Effector memory CD4-positive, alpha-beta T cell (primary cell): ENCODE data around the gene LLGL1.

ENCODE experiments used
- DNase-seq, 3 donors: peaks; one replicate each; pipeline ENCODE4 v3.0.0-alpha.2; 2020
- H3K27ac ChIP-seq: 2 replicates; pipeline ENCODE4 v1.7.0; 2013; ENCODE audit warnings: mild to moderate bottlenecking, low read length, moderate library complexity; ENCODE audit not compliant: insufficient read depth, poor library complexity, severe bottlenecking
- H3K27me3 ChIP-seq: replicated peaks from 2 replicates; pipeline ENCODE4 v1.7.0; 2013; ENCODE audit warnings: mild to moderate bottlenecking, low read length; ENCODE audit not compliant: insufficient read depth, control insufficient read depth, poor library complexity, severe bottlenecking
- H3K36me3 ChIP-seq: 2 replicates; pipeline ENCODE4 v1.7.0; 2013; ENCODE audit warnings: mild to moderate bottlenecking, low read length, moderate library complexity; ENCODE audit not compliant: control insufficient read depth, insufficient read depth
- H3K4me1 ChIP-seq: 2 replicates; pipeline ENCODE4 v1.7.0; 2013; ENCODE audit warnings: low read length, mild to moderate bottlenecking; ENCODE audit not compliant: control insufficient read depth, insufficient read depth, poor library complexity, severe bottlenecking
- H3K4me3 ChIP-seq: 2 replicates; pipeline ENCODE4 v1.7.0; 2013; ENCODE audit warnings: low read length, low read depth, mild to moderate bottlenecking; ENCODE audit not compliant: insufficient read depth, poor library complexity, severe bottlenecking
- H3K9me3 ChIP-seq: 2 replicates; pipeline ENCODE4 v1.7.0; 2013; ENCODE audit warnings: mild to moderate bottlenecking, low read length, moderate library complexity; ENCODE audit not compliant: control insufficient read depth
- total RNA-seq, 3 donors: gene quantifications; one replicate each; lab custom pipeline; 2026; lab: John Stamatoyannopoulos, UW

The LLGL1 gene
- total RNA-seq, result 40.5 to 45.5 (median 43.6) reads per million in 3 donors

DNA sequence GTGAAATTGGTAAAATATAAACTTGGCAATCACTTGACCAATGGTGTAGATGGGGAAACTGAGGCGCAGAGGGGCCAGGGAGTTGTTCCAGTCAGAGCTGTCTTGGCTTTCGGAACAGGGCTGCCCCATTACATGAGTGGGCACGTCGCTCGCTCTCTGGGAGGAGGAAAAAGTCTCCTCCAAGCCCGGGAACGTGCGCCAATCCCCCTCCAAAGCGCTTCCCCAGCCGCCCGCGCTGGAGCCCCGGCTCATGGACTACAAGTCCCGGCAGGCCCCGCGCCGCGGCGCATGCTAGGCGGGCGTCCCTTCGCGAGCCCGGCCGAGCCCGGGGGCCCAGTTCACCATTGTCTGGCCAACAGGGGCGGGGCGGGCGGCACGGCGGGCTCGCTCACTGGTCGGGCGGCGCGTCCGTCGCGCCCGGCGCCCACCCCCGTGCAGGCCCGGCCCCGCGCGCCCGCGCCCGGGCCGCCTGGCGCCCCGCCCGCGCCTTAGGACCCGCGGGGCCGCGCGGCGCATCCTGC is at the start of gene LLGL1:
Gene LLGL1, plus strand, starts transcription at position 515 of the 521 bp plus-strand sequence. CDS start 48 bp downstream, outside the sequence.
- Histone ChIP-seq H3K9me3 (no peaks in the 10 kb centered on the region), H3K27ac (peak within 1 kb of the TSS; percentile 50), H3K36me3 (no peaks in the 10 kb centered on the region), H3K4me1 (peaks cover 18% of the 10 kb centered on the region), H3K4me3 (peak within 1 kb of the TSS; percentile 66), H3K27me3 (no peaks in the 10 kb centered on the region)
- DNase-seq, result peak; percentile 89 to 94 (median 89)

DNA sequence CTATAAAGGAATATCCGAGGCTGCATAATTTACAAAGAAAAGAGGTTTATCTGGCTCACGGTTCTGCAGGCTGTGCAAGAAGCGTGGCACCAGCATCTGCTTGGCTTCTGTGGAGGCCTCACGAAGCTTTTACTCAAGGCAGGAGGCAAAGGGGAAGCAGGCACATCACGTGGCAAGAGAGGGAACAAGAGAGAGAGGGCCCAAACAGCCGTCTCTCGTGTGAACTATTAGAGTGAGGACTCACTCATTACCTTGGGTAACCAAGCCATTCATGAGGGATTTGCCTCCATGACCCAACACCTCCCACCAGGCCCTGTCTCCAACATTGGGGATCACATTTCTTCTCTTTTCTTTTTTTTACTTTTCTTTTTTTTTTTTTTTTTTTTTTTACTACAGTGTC is 49.3 kb upstream of the LLGL1 start:
- Histone ChIP-seq H3K9me3 (no peaks in the 10 kb centered on the region), H3K4me1 (no peaks in the 10 kb centered on the region), H3K27me3 (no peaks in the 10 kb centered on the region), H3K36me3 (no peaks in the 10 kb centered on the region), H3K27ac (no peak overlapping the region), H3K4me3 (no peak overlapping the region)
- DNase-seq, result no peak

DNA sequence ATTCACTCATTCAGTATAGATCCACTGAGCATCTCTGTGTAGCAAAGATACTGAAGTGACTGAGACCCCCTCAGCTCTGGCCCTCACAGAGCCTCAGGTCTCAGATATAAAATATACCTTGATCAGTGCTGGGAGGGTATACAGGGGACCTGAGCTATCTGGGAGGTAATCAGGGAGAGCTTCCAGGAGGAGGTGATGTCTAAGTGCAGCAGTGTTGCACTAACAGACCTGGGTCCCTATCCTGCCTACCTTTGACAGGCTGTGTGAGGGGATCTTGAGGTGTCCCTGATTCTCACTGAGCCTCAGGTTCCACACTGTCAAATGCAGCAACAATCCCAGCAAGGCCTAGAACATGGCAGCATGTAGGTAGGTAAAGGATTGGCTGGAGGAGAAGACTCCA is 48.3 kb upstream of the LLGL1 start:
- Histone ChIP-seq H3K27me3 (no peaks in the 10 kb centered on the region), H3K36me3 (no peaks in the 10 kb centered on the region), H3K27ac (no peak overlapping the region), H3K9me3 (no peaks in the 10 kb centered on the region), H3K4me1 (peaks cover 2% of the 10 kb centered on the region), H3K4me3 (no peak overlapping the region)
- DNase-seq, result no peak

DNA sequence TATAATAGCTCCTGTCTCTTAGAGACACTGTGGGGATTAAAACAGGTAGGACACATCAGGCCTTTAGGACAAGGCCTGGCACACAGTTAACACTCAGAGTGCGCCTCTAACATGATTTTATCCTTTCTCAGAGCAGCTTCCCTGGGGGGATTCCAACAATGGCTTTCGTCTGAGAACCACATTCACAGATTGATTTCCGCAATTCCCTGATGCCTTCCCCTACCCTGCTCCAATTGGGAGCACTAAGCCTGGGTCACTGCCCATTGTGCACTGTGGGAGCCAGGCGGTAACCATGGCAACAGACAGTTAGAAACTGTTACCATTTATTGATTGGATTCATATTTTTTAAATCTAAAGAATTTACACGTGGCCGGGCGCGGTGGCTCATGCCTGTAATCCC is 47.7 kb upstream of the LLGL1 start:
- H3K4me1 ChIP-seq, result peaks cover 7% of the 10 kb centered on the region
- H3K27ac ChIP-seq, result no peak overlapping the region
- no peak for DNase-seq

DNA sequence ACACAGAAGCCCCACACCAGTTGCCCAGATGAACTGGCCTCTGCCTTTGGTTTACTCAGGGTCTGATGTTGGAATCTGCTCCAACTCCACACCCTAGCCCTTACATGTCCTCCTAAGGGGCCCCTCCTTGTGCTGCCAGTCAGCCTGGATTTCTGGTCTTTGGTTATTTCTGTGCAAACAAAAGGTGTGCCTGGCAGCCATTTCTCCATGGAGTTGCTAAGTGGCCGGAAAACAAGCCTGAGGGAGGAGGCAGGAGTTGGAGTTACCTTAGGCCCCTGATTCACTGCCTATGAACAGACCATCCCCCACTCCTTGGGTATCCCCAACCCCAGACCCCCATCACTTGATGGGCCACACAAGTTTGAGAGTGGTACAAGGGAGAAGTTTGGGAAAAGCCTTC is 46.2 kb upstream of the LLGL1 start:
- DNase-seq, result no peak
- H3K4me3 ChIP-seq, result no peak overlapping the region
- H3K27me3 ChIP-seq, result no peaks in the 10 kb centered on the region
- no peaks in the 10 kb centered on the region for H3K36me3 ChIP-seq
- no peaks in the 10 kb centered on the region for H3K9me3 ChIP-seq
- peaks cover 7% of the 10 kb centered on the region for H3K4me1 ChIP-seq
- no peak overlapping the region for H3K27ac ChIP-seq

More for the DNA sequence above, 47.7 kb upstream of the LLGL1 start:
- Histone ChIP-seq H3K4me3 (no peak overlapping the region), H3K27me3 (no peaks in the 10 kb centered on the region), H3K36me3 (no peaks in the 10 kb centered on the region), H3K9me3 (no peaks in the 10 kb centered on the region)

DNA sequence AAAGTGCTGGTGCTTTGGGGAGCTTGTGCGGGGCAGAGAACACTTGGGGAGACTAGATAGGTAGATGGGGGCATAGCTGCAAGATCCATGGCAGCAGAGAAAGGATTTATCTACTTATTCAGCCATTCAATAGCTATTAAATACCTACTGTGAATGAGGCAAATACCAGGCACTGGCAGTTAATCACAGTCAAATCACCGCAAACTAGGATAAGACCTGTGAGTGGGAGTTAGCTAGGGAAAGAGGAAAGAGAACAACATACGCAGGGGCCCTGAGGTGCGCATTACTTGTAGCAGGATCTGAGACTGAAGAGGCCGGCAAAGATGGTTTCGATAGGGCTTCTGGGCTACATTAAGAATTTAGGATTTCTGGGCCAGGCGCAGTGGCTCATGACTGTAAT is 45.6 kb upstream of the LLGL1 start:
- no peak for DNase-seq
- H3K36me3 ChIP-seq, result no peaks in the 10 kb centered on the region
- no peaks in the 10 kb centered on the region for H3K9me3 ChIP-seq
- H3K4me1 ChIP-seq, result peaks cover 7% of the 10 kb centered on the region
- no peak overlapping the region for H3K4me3 ChIP-seq
- no peak overlapping the region for H3K27ac ChIP-seq
- H3K27me3 ChIP-seq, result no peaks in the 10 kb centered on the region

DNA sequence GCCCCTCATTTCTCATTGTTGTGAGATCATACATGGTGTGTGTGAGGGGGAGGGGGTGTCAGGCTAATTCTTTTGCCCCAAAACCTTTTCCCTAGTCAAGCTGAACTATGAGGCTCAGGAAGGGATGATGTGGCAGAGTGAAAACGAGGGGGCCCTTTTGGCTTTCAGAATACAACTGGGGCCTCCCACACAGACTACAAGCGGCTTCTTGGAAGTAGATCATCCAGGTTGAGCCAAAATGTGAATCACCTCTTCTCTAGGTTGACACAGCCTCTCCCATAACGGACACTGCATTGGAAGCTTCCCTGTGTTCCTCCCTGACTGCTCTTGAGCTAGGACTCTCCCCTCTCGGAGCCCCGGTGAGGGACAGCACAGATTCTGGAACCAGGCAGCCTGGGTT is 44.1 kb upstream of the LLGL1 start:
- Histone ChIP-seq H3K36me3 (no peaks in the 10 kb centered on the region), H3K27me3 (no peaks in the 10 kb centered on the region), H3K27ac (no peak overlapping the region), H3K9me3 (no peaks in the 10 kb centered on the region), H3K4me3 (no peak overlapping the region), H3K4me1 (peaks cover 17% of the 10 kb centered on the region)
- no peak for DNase-seq

DNA sequence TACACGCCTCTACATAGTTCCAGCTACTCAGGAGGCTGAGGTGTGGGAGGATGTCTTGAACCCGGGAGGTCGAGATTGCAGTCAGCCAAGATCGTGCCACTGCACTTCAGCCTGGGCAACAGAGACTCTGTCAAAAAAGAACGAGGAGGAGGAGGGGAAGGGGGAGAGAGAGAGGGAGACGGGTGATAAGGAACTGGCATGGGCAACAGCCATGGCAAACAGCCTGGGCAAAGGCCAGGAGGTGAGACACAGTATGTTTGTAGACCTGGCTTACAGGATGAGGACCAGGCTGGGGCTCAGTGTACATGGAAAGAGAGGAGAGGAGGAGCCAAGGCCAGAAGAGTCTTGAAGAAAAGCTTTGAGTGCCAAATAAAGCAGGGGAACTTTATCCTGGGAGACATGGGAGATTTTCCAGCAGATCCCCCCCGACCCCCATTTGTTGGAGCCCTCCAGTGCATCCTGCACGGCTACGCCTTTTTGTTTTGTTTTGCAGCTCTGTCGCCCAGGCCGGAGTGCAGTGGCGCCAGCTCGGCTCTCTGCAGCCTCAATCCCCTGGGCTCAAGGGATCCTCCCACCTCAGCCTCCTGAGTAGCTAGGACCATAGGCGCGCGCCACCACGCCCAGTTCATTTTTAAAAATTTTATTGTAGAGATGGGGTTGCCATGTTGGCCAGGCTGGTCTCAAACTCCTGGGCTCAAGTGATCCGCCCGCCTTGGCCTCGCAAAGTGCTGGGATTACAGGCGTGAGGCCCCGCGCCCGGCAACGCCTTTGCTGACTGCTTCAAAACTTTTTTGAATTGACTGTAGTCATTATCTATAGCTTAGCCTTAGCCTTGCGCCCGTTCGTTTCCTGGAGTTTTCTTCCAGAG is 43.1 kb upstream of the LLGL1 start:
- Histone ChIP-seq H3K27me3 (no peaks in the 10 kb centered on the region), H3K36me3 (no peaks in the 10 kb centered on the region), H3K27ac (peak overlapping the region; percentile 86), H3K4me1 (peaks cover 27% of the 10 kb centered on the region), H3K4me3 (peak overlapping the region; percentile 83), H3K9me3 (no peaks in the 10 kb centered on the region)
- no peak for DNase-seq

DNA sequence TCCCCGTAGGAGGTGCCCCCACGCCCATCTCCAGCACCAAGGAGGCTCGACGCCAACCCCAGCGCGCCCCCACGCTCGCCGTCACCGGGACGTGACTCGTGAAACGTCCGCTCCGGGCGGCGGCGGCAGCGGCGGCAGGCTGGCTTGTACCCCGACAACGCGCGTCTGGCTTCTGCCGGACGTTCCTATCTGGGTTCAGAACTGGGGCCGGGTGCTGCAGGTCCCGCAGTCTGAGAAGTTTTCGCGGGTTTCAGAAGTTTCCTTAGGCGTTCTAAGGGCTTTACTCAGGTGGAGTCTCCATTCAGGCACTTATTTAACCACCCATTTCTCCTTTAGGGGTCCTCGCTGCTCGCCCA is 42.5 kb upstream of the LLGL1 start:
- Histone ChIP-seq H3K4me1 (peaks cover 33% of the 10 kb centered on the region), H3K9me3 (no peaks in the 10 kb centered on the region), H3K27ac (peak overlapping the region; percentile 86), H3K27me3 (no peaks in the 10 kb centered on the region), H3K4me3 (peak overlapping the region; percentile 83), H3K36me3 (no peaks in the 10 kb centered on the region)
- DNase-seq, result peak; percentile 60 to 77 (median 72)
